Heart left ventricle (tissue), 13 donors: ENCODE results near the gene CXCL3.

Source experiments
- POLR2A ChIP-seq, 2 donors: fragments of 450-650 bp; IDR thresholded peaks; one replicate each; pipeline ENCODE4 v1.6.1; 2017; ENCODE audit warnings: antibody characterized with exemption in 2 of 2, mild to moderate bottlenecking in 2 of 2, moderate library complexity in 2 of 2
- TF ChIP-seq, protein P1 (sequence below), 12 donors: fragments of 200-600 bp; sonication (generic) in 4 of 12; IDR thresholded peaks; one replicate each; pipeline versions ENCODE4 v1.5.0 to v1.8.0; 2018 to 2022; ENCODE audit warnings: antibody characterized with exemption in 12 of 12, mild to moderate bottlenecking in 5 of 12
- donor health status: ischemic (EF 13 %, LVEDD 7.1; RV severe dilation, severe dysfunction).
- donor health status: DM: no; HTN: yes; CAD: no.
- donor health status: DM: no; HTN: no; CAD: no.
- donor health status: ischemic (EF 25% LVEDD 6.9; RV normal size, moderate dysfunction).
- donor health status: ischemic (EF 25% LVEDD 5.7; RV mildly dilated, moderate dysfunction).
- donor health status: ischemic (EF 35%, LVEDD 5.7; RV mildly dilated, moderate dysfunction).
- donor health status: nonischemic (EF 11% LVEDD 7.7; RV severe dilation, severe dysfunction).
- donor health status: DM: yes; HTN: yes; CAD: no.
- donor health status: PGD.
- donor health status: ischemic (EF 29% LVEDD 5.4; RV normal size, mild dysfunction).
- donor health status: nonischemic (EF 23%, LVEDD 6.1; RV moderate dilation, normal function).

DNA sequence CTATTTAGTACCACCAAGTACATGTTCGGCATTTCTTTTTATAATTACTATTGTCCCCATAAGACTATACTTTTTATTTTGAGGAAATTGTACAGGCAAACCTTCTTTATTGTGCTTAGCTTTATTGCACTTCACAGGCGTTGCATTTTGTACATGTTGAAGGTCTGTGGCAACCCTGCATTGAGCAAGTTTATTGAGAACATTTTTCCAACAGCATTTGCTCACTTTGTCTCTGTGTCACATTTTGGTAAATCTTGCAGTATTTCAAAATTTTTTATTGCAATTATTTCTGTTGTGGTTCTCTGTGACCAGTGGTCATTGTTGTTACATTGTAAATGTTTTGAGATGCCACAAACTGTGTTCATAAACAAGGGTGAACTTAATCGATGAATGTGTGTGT, 29.2 kb downstream of the CXCL3 start:
- TF ChIP-seq, protein P1, sequence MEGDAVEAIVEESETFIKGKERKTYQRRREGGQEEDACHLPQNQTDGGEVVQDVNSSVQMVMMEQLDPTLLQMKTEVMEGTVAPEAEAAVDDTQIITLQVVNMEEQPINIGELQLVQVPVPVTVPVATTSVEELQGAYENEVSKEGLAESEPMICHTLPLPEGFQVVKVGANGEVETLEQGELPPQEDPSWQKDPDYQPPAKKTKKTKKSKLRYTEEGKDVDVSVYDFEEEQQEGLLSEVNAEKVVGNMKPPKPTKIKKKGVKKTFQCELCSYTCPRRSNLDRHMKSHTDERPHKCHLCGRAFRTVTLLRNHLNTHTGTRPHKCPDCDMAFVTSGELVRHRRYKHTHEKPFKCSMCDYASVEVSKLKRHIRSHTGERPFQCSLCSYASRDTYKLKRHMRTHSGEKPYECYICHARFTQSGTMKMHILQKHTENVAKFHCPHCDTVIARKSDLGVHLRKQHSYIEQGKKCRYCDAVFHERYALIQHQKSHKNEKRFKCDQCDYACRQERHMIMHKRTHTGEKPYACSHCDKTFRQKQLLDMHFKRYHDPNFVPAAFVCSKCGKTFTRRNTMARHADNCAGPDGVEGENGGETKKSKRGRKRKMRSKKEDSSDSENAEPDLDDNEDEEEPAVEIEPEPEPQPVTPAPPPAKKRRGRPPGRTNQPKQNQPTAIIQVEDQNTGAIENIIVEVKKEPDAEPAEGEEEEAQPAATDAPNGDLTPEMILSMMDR (IDR thresholded peaks at IDR 0.05), result no peak
- no peak for TF ChIP-seq POLR2A (IDR thresholded peaks at IDR 0.05)
